SK-N-SH treated with all-trans-retinoic acid at 6 μM for 48 hours (cell line): ENCODE measurements around the gene LRRC25.

Source experiments
- ARNTL ChIP-seq: fragments of 450-650 bp; formaldehyde crosslinking; IDR thresholded peaks from 2 replicates; pipeline ENCODE4 v1.5.0; 2020; ENCODE audit warnings: low read depth, mild to moderate bottlenecking, moderate library complexity, borderline replicate concordance
- ESRRG ChIP-seq: fragments of 250-450 bp; sonication (Bioruptor Pico); IDR thresholded peaks from 2 replicates; pipeline ENCODE4 v1.6.1; 2021; ENCODE audit warnings: mild to moderate bottlenecking
- GLIS3 ChIP-seq: fragments of 250-450 bp; sonication (Bioruptor Pico); IDR thresholded peaks from 2 replicates; pipeline ENCODE4 v1.5.0; 2020; ENCODE audit warnings: mild to moderate bottlenecking, moderate library complexity
- RARB ChIP-seq: fragments of 250-450 bp; sonication (Bioruptor Pico); IDR thresholded peaks from 2 replicates; pipeline ENCODE4 v1.8.0; 2021; ENCODE audit warnings: mild to moderate bottlenecking, moderate library complexity

GRCh38 chr19:18385359-18385674, 12.1 kb downstream of the LRRC25 start:
- TF ChIP-seq RARB, result no peak
- TF ChIP-seq ESRRG (CRISPR knock-in tag), result no peak
- no peak for TF ChIP-seq GLIS3 (CRISPR knock-in tag)
- no peak for TF ChIP-seq ARNTL (CRISPR knock-in tag)
